Right cardiac atrium (tissue), 5 donors: ENCODE measurements around the gene FAM163B. TPM values are rescaled to one million over a fixed set of nuclear protein-coding genes. Genes with fewer than 3 reads are reported as not detected.

Source experiments
- ATAC-seq, 2 donors: fragments of 200-7000 bp; cut with Tn5 transposase; one replicate each; pipeline versions ENCODE4 v1.8.0 to v1.9.1; 2020; ENCODE audit warnings: moderate library complexity in 2 of 2, mild to moderate bottlenecking in 1 of 2
- DNase-seq, 3 donors: peaks; one replicate each; pipeline ENCODE4 v3.0.0-alpha.2; 2020
- H3K27ac ChIP-seq: one replicate; pipeline ENCODE4 v1.5.1; 2013; ENCODE audit warnings: mild to moderate bottlenecking, low read length, control low read depth, moderate library complexity
- H3K27me3 ChIP-seq: one replicate; pipeline ENCODE4 v1.6.1; 2013; ENCODE audit not compliant: control insufficient read depth, insufficient read depth
- H3K4me1 ChIP-seq: one replicate; pipeline ENCODE4 v1.6.1; 2013; ENCODE audit warnings: low read length; ENCODE audit not compliant: control insufficient read depth, insufficient read depth
- H3K4me3 ChIP-seq: one replicate; pipeline ENCODE4 v1.5.1; 2013; ENCODE audit warnings: low read length, control low read depth
- H3K9me3 ChIP-seq: one replicate; pipeline ENCODE4 v1.6.1; 2013; ENCODE audit warnings: low read length; ENCODE audit not compliant: control insufficient read depth
- WGBS: extraction: QIAGEN DNeasy Blood & Tissue Kit; methylation state at CpG from one replicate; pipeline ENCODE4 v1.1.7; 2013; 5-methylcytosine and 5-hydroxymethylcytosine counted together
- intact Hi-C, 4 donors: fragments of 100-400 bp; cut with DNase I; formaldehyde crosslinking; loops; one replicate each; pipeline versions ENCODE4 v1.11.0 to v1.14.0; 2022 to 2023
- polyA plus RNA-seq: library from polyadenylated mRNA; stranded (reverse); fragments of 200-250 nt; gene quantifications from one replicate; pipeline ENCODE4 v1.2.3, GENCODE V29; 2013
- total RNA-seq, 4 donors: library from RNA; stranded (reverse); fragmentation: NEBNext Ultra II Directional; extraction: Animal tissue kit (Norgen Biotek cat#: 25700); gene quantifications; one replicate each; pipeline ENCODE4 v1.2.1, GENCODE V29; 2021
- donor health status: healthy with polysubstance abuse.
- donor health status: DM: no; HTN: yes; CAD: no.
- donor health status: DM: no; HTN: no; CAD: no.
- donor health status: DM: no; HTN: yes; CAD: no; lungs with severe emphysema.
- donor health status: DM: yes; HTN: yes; CAD: no.

The FAM163B gene
- total and polyA plus RNA-seq, 5 donors = 1.2 to 5.4 (median 1.6) TPM

DNA sequence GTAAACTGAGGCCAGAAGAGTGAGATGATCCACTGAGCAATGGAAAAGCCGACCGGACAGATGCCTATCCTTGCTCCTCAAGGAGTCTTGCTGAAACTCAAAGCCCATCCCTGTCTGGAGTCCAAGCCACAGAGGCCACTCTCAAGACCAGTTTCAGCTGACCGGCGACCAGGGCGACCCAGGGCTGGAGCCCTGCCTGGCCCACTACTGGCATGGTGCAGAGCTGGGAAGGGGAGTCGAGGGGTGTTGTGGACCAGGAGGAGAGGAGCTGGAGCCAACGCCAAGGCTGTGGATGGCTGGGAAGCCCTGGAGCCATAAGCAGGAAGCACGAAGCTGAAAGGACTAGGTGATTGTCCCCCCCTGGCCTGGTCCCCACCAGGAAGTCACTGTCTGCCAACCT lies 22.1 kb downstream of the FAM163B start:
- intact Hi-C loops = loop anchor here in 1 of 4 donors (5.0 kb wide), 1 partner anchor 125 kb away; no protein-coding TSS in a partner anchor
- no peaks in the 10 kb centered on the region for H3K27me3 ChIP-seq

GRCh38 chr9:133585481-133586351 lies 23.5 kb downstream of the FAM163B start:
- intact Hi-C loops = loop anchor here in 1 of 4 donors (5.0 kb wide), 1 partner anchor 127 kb away; no protein-coding TSS in a partner anchor
- no peaks in the 10 kb centered on the region for H3K27me3 ChIP-seq
- H3K4me1 ChIP-seq = peaks cover 7% of the 10 kb centered on the region
- 62% methylated on average over 43 of the region's 43 CpGs for WGBS
- DNase-seq = peak; percentile 22 to 65 (median 65)
- no peak for ATAC-seq
- H3K4me3 ChIP-seq = no peak overlapping the region
- no peak overlapping the region for H3K27ac ChIP-seq
- H3K9me3 ChIP-seq = no peaks in the 10 kb centered on the region

More for the DNA sequence above, 22.1 kb downstream of the FAM163B start:
- peak in 1 of 3 donors; percentile 22 for DNase-seq
- no peak for ATAC-seq
- Histone ChIP-seq H3K4me1 (peaks cover 7% of the 10 kb centered on the region), H3K9me3 (no peaks in the 10 kb centered on the region), H3K4me3 (no peak overlapping the region), H3K27ac (no peak overlapping the region)
- WGBS = 85% methylated on average over 8 of the region's 8 CpGs

DNA sequence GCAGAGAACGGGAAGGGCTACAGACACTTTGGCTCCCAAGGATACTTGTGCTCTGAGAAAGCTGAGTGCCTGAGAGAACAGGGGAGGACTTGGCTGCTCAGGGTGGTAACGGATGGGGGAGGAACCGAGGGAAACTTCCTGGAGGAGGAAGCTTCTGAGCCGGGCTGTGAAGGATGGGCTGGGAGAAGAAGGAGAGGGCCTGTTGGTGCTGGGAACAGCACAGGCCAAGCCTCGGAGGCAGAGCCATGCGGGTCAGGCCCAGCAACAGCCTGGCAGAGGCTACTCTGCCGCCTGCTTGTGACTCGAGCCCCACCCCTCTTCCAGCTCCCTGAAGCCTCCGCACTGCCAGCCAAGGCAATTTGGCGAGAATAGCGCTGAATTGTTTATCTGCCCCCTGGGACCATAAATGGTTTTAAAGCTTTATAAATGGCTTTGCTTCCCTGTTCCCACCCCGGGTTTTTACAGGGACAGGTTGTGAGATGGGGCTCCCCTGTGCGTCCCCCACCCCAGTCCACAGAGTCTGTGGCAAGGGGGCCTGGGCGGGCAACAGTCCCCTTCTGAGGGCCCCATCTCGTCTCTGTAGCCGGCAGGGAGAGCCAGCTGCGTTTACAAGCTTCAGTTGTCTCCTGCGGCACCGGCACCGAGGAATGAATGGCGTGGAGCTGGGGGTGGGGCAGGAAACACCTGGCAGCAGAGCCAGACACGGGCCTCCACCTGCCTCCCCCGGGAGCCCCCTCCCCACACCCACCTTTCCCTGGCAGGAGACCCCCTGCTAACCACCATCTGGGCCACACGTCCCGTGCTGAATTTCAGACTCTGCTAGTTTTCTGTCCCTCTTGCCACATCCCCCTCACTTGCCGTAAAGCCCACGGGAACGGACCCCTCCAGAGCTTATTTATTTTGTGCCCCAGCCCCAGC lies 24.4 kb downstream of the FAM163B start:
- intact Hi-C loops = loop anchor here in 1 of 4 donors (5.0 kb wide), 2 partner anchors 48 to 127 kb away; no protein-coding TSS in a partner anchor
- H3K27ac ChIP-seq = peak overlapping the region; percentile 21
- 12% methylated on average over 28 of the region's 28 CpGs for WGBS

GRCh38 chr9:133584167-133584558 lies 25.0 kb downstream of the FAM163B start:
- no peaks in the 10 kb centered on the region for H3K27me3 ChIP-seq
- DNase-seq (peak in 1 of 3 donors; percentile 34), ATAC-seq (peak; percentile 4 to 17)
- WGBS = 55% methylated on average over 5 of the region's 5 CpGs
- H3K9me3 ChIP-seq = no peaks in the 10 kb centered on the region
- peak overlapping the region; percentile 21 for H3K27ac ChIP-seq
- peaks cover 7% of the 10 kb centered on the region for H3K4me1 ChIP-seq
- no peak overlapping the region for H3K4me3 ChIP-seq
- intact Hi-C loops = loop anchor here in 1 of 4 donors (5.0 kb wide), 1 partner anchor 47 kb away; no protein-coding TSS in a partner anchor

More for the DNA sequence above, 24.4 kb downstream of the FAM163B start:
- Histone ChIP-seq H3K4me1 (peaks cover 7% of the 10 kb centered on the region), H3K4me3 (no peak overlapping the region), H3K27me3 (no peaks in the 10 kb centered on the region), H3K9me3 (no peaks in the 10 kb centered on the region)
- ATAC-seq (peak; percentile 43 to 45), DNase-seq (peak; percentile 74 to 93 (median 88))

GRCh38 chr9:133583586-133583985 lies 25.6 kb downstream of the FAM163B start:
- H3K4me1 ChIP-seq = peaks cover 7% of the 10 kb centered on the region
- H3K27me3 ChIP-seq = no peaks in the 10 kb centered on the region
- ATAC-seq (peak; percentile 75 to 85), DNase-seq (peak; percentile 92 to 99 (median 98))
- H3K4me3 ChIP-seq = no peak overlapping the region
- peak overlapping the region; percentile 31 for H3K27ac ChIP-seq
- H3K9me3 ChIP-seq = no peaks in the 10 kb centered on the region
- WGBS = 45% methylated on average over 23 of the region's 23 CpGs
- intact Hi-C loops = loop anchor here in 1 of 4 donors (5.0 kb wide), 1 partner anchor 46 kb away; no protein-coding TSS in a partner anchor

GRCh38 chr9:133583111-133583510 lies 26.1 kb downstream of the FAM163B start:
- no peaks in the 10 kb centered on the region for H3K9me3 ChIP-seq
- intact Hi-C loops = loop anchor here in 1 of 4 donors (5.0 kb wide), 1 partner anchor 46 kb away; no protein-coding TSS in a partner anchor
- ATAC-seq (no peak), DNase-seq (peak; percentile 30 to 65 (median 65))
- H3K27me3 ChIP-seq = no peaks in the 10 kb centered on the region
- H3K27ac ChIP-seq = peak overlapping the region; percentile 31
- peaks cover 7% of the 10 kb centered on the region for H3K4me1 ChIP-seq
- no peak overlapping the region for H3K4me3 ChIP-seq
- WGBS = 59% methylated on average over 3 of the region's 3 CpGs

GRCh38 chr9:133582501-133583045 lies 26.6 kb downstream of the FAM163B start:
- WGBS = 83% methylated on average over 14 of the region's 14 CpGs
- Histone ChIP-seq H3K27me3 (no peaks in the 10 kb centered on the region), H3K27ac (peak overlapping the region; percentile 31), H3K9me3 (no peaks in the 10 kb centered on the region), H3K4me1 (peaks cover 7% of the 10 kb centered on the region), H3K4me3 (no peak overlapping the region)
- ATAC-seq (no peak), DNase-seq (peak; percentile 44 to 70 (median 68))
- intact Hi-C loops = loop anchor here in 1 of 4 donors (5.0 kb wide), 1 partner anchor 45 kb away; no protein-coding TSS in a partner anchor

GRCh38 chr9:133581513-133582343 lies 27.5 kb downstream of the FAM163B start:
- intact Hi-C loops = loop anchor here in 1 of 4 donors (5.0 kb wide), 1 partner anchor 44 kb away; no protein-coding TSS in a partner anchor
- Histone ChIP-seq H3K4me1 (peaks cover 7% of the 10 kb centered on the region), H3K9me3 (no peaks in the 10 kb centered on the region), H3K27ac (peak overlapping the region; percentile 51), H3K27me3 (no peaks in the 10 kb centered on the region), H3K4me3 (no peak overlapping the region)
- DNase-seq (peak; percentile 90 to 97 (median 92)), ATAC-seq (peak; percentile 35 to 52)
- WGBS = 44% methylated on average over 19 of the region's 19 CpGs

DNA sequence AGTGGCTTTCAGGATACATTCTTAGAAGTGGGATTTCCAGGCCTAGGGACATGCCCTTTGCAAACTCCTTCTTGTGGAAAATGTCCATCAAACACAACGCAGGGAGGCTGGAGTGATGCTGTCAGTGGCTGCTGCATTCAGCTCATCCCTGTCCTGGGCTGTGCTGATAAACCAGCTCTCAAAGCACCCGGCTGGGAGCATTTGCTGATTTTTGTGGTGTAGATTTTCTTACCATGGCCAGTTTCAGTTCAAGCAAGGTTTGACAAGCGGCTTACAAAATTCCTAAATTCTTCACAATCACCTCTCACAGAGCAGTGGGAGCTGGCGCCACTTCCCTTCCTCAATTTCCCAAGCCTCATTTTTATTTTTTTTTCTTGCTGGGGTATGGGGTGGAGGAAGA lies 28.2 kb downstream of the FAM163B start:
- no peaks in the 10 kb centered on the region for H3K9me3 ChIP-seq
- H3K27ac ChIP-seq = peak overlapping the region; percentile 10
- intact Hi-C loops = loop anchor here in 1 of 4 donors (5.0 kb wide), 1 partner anchor 44 kb away; no protein-coding TSS in a partner anchor

More for the DNA sequence above, 28.2 kb downstream of the FAM163B start:
- ATAC-seq = no peak
- H3K27me3 ChIP-seq = no peaks in the 10 kb centered on the region
- peaks cover 9% of the 10 kb centered on the region for H3K4me1 ChIP-seq
- H3K4me3 ChIP-seq = no peak overlapping the region
- DNase-seq = peak; percentile 3 to 58 (median 23)
- WGBS = 55% methylated on average over 4 of the region's 4 CpGs
